ENCODE data around the gene LAMC1. TPM values are rescaled to one million over a fixed set of nuclear protein-coding genes. Genes with fewer than 3 reads are reported as not detected.

LAMC1 gene
- total RNA-seq: under 1 TPM; 0.24 to 0.51 TPM

- Mint-ChIP-seq H3K27ac (peak within 1 kb of the TSS; percentile 11), H3K4me3 (peak within 1 kb of the TSS; percentile 83 to 84), H3K9me3 (no peaks in the 10 kb centered on the region), H3K4me1 (ENCODE audit: low read depth) (peaks cover 22% of the 10 kb centered on the region), H3K27me3 (ENCODE audit: low read depth) (peaks cover 68% of the 10 kb centered on the region), H3K36me3 (ENCODE audit: insufficient read depth in 2 of 2) (peaks cover 3 to 4% of the 10 kb centered on the region in 2 donors)
- DNase-seq: peak; percentile 21 to 24
- peak; percentile 29 to 55 for ATAC-seq (replicated peaks in 1 of 2)
These were observed at the start of gene LAMC1 for GRCh38 chr1:183023146-183023600. LAMC1 (plus strand) TSS chr1:183023420; CDS start chr1:183023717, 297 bp downstream.

- no peak overlapping the region for H3K4me3 Mint-ChIP-seq
- no peak overlapping the region for H3K27ac Mint-ChIP-seq
- no peaks in the 10 kb centered on the region for H3K36me3 Mint-ChIP-seq (ENCODE audit: insufficient read depth in 2 of 2)
- ATAC-seq (replicated peaks in 1 of 2): no peak
- H3K9me3 Mint-ChIP-seq: no peaks in the 10 kb centered on the region
- H3K4me1 Mint-ChIP-seq (ENCODE audit: low read depth): no peaks in the 10 kb centered on the region
- DNase-seq: no peak
- H3K27me3 Mint-ChIP-seq (ENCODE audit: low read depth): peaks cover 9% of the 10 kb centered on the region
These were observed 48.6 kb upstream of the LAMC1 start for GRCh38 chr1:182974506-182975191.

- Mint-ChIP-seq H3K9me3 (no peaks in the 10 kb centered on the region), H3K36me3 (ENCODE audit: insufficient read depth in 2 of 2) (no peaks in the 10 kb centered on the region), H3K4me1 (ENCODE audit: low read depth) (no peaks in the 10 kb centered on the region), H3K27ac (no peak overlapping the region), H3K4me3 (no peak overlapping the region), H3K27me3 (ENCODE audit: low read depth) (peaks cover 9% of the 10 kb centered on the region)
- ATAC-seq (replicated peaks in 1 of 2) (no peak), DNase-seq (no peak)
These were observed 45.7 kb upstream of the LAMC1 start for GRCh38 chr1:182977480-182977879.

- no peak for DNase-seq
- no peaks in the 10 kb centered on the region for H3K36me3 Mint-ChIP-seq (ENCODE audit: insufficient read depth in 2 of 2)
These were observed 44.9 kb upstream of the LAMC1 start for GRCh38 chr1:182978151-182978853.

GRCh38 chr1:182984138-182984537 lies 39.1 kb upstream of the LAMC1 start:
- DNase-seq (no peak), ATAC-seq (replicated peaks in 1 of 2) (no peak)
- no peaks in the 10 kb centered on the region for H3K4me1 Mint-ChIP-seq (ENCODE audit: low read depth)
- H3K27me3 Mint-ChIP-seq (ENCODE audit: low read depth): peaks cover 12% of the 10 kb centered on the region
- no peak overlapping the region for H3K4me3 Mint-ChIP-seq
- H3K9me3 Mint-ChIP-seq: no peaks in the 10 kb centered on the region
- H3K27ac Mint-ChIP-seq: no peak overlapping the region
- H3K36me3 Mint-ChIP-seq (ENCODE audit: insufficient read depth in 2 of 2): no peaks in the 10 kb centered on the region

More at GRCh38 chr1:182978151-182978853, 44.9 kb upstream of the LAMC1 start:
- Mint-ChIP-seq H3K27ac (no peak overlapping the region), H3K9me3 (no peaks in the 10 kb centered on the region), H3K4me3 (no peak overlapping the region), H3K4me1 (ENCODE audit: low read depth) (no peaks in the 10 kb centered on the region), H3K27me3 (ENCODE audit: low read depth) (peaks cover 9% of the 10 kb centered on the region)
- no peak for ATAC-seq (replicated peaks in 1 of 2)

- no peak for DNase-seq
- no peak overlapping the region for H3K4me3 Mint-ChIP-seq
- no peaks in the 10 kb centered on the region for H3K36me3 Mint-ChIP-seq (ENCODE audit: insufficient read depth in 2 of 2)
- H3K9me3 Mint-ChIP-seq: no peaks in the 10 kb centered on the region
- ATAC-seq (replicated peaks in 1 of 2): no peak
- peaks cover 12% of the 10 kb centered on the region for H3K27me3 Mint-ChIP-seq (ENCODE audit: low read depth)
- no peak overlapping the region for H3K27ac Mint-ChIP-seq
- H3K4me1 Mint-ChIP-seq (ENCODE audit: low read depth): no peaks in the 10 kb centered on the region
These were observed 38.6 kb upstream of the LAMC1 start for GRCh38 chr1:182984621-182985020.

- H3K27ac Mint-ChIP-seq: no peak overlapping the region
- no peaks in the 10 kb centered on the region for H3K9me3 Mint-ChIP-seq
- H3K4me3 Mint-ChIP-seq: no peak overlapping the region
- ATAC-seq (replicated peaks in 1 of 2): no peak
- H3K4me1 Mint-ChIP-seq (ENCODE audit: low read depth): no peaks in the 10 kb centered on the region
- H3K27me3 Mint-ChIP-seq (ENCODE audit: low read depth): peaks cover 19% of the 10 kb centered on the region
- DNase-seq: no peak
- no peaks in the 10 kb centered on the region for H3K36me3 Mint-ChIP-seq (ENCODE audit: insufficient read depth in 2 of 2)
These were observed 37.3 kb upstream of the LAMC1 start for GRCh38 chr1:182985876-182986275.

GRCh38 chr1:182990413-182991144 lies 32.6 kb upstream of the LAMC1 start:
- no peak for DNase-seq
- no peak for ATAC-seq (replicated peaks in 1 of 2)
- no peaks in the 10 kb centered on the region for H3K9me3 Mint-ChIP-seq
- peaks cover 23% of the 10 kb centered on the region for H3K27me3 Mint-ChIP-seq (ENCODE audit: low read depth)
- H3K27ac Mint-ChIP-seq: no peak overlapping the region
- no peaks in the 10 kb centered on the region for H3K4me1 Mint-ChIP-seq (ENCODE audit: low read depth)
- H3K36me3 Mint-ChIP-seq (ENCODE audit: insufficient read depth in 2 of 2): no peaks in the 10 kb centered on the region
- H3K4me3 Mint-ChIP-seq: no peak overlapping the region

GRCh38 chr1:182993746-182994145 lies 29.5 kb upstream of the LAMC1 start:
- no peak for ATAC-seq (replicated peaks in 1 of 2)
- Mint-ChIP-seq H3K27ac (no peak overlapping the region), H3K4me1 (ENCODE audit: low read depth) (no peaks in the 10 kb centered on the region), H3K4me3 (no peak overlapping the region), H3K9me3 (no peaks in the 10 kb centered on the region), H3K36me3 (ENCODE audit: insufficient read depth in 2 of 2) (no peaks in the 10 kb centered on the region), H3K27me3 (ENCODE audit: low read depth) (peaks cover 33% of the 10 kb centered on the region)
- DNase-seq: no peak

- no peaks in the 10 kb centered on the region for H3K4me1 Mint-ChIP-seq (ENCODE audit: low read depth)
- H3K27ac Mint-ChIP-seq: no peak overlapping the region
- no peaks in the 10 kb centered on the region for H3K36me3 Mint-ChIP-seq (ENCODE audit: insufficient read depth in 2 of 2)
- H3K4me3 Mint-ChIP-seq: no peak overlapping the region
- no peaks in the 10 kb centered on the region for H3K9me3 Mint-ChIP-seq
- ATAC-seq (replicated peaks in 1 of 2) (no peak), DNase-seq (no peak)
- H3K27me3 Mint-ChIP-seq (ENCODE audit: low read depth): peaks cover 37% of the 10 kb centered on the region
These were observed 27.3 kb upstream of the LAMC1 start for GRCh38 chr1:182995894-182996293.

GRCh38 chr1:182996816-182997215 lies 26.4 kb upstream of the LAMC1 start:
- Mint-ChIP-seq H3K27ac (no peak overlapping the region), H3K27me3 (ENCODE audit: low read depth) (peaks cover 40% of the 10 kb centered on the region), H3K4me3 (no peak overlapping the region), H3K9me3 (no peaks in the 10 kb centered on the region), H3K4me1 (ENCODE audit: low read depth) (no peaks in the 10 kb centered on the region), H3K36me3 (ENCODE audit: insufficient read depth in 2 of 2) (no peaks in the 10 kb centered on the region)
- ATAC-seq (replicated peaks in 1 of 2) (no peak), DNase-seq (no peak)

GRCh38 chr1:182998482-182998881 lies 24.7 kb upstream of the LAMC1 start:
- Mint-ChIP-seq H3K27ac (no peak overlapping the region), H3K9me3 (no peaks in the 10 kb centered on the region), H3K27me3 (ENCODE audit: low read depth) (peaks cover 42% of the 10 kb centered on the region), H3K36me3 (ENCODE audit: insufficient read depth in 2 of 2) (no peaks in the 10 kb centered on the region), H3K4me1 (ENCODE audit: low read depth) (no peaks in the 10 kb centered on the region), H3K4me3 (no peak overlapping the region)
- ATAC-seq (replicated peaks in 1 of 2) (no peak), DNase-seq (no peak)
